ENCODE measurements around the gene SH3RF3.

Gene SH3RF3

DNA sequence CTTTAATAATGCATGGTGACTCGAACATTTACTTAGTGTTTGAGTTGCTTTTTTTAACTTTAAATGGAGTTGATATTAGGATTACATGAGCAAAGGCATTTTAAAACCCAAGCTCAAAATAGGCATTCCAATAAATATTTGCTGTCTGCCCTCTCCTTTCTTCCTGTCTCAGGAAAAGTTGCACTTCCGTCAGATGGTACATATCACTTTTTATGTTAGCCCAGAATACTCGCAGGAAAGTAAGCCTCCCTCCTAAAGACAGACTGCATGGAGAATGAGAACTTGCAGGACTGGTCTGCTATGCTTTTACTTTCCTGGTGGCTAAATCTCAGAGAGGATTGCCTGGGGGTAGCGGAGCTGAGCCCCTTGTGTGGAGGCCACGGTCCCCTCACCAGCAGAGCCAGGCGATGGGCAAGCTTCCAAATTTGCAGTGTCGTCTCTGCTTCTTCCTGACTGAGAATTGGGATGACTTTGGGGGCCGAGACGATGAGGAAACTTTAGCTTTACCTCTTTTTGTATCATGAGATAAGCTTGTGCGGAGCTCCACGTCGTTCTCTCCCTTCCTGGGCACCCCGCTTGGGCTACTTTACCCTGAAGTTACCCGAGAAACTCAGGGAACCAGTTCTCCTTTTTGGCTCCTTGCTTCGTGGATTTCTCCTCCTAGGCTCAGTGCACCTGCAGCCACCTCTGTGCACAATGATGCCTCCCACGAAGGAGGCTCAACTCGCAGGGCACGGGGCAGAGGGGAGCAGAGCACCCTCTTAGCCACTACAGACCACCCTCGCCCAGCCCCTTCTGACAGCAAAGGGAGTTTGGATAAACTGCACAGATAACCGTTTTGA lies 223.3 kb downstream of the SH3RF3 start:
- no peak for DNase-seq (ENCODE audit: low read depth in 2 of 2)

DNA sequence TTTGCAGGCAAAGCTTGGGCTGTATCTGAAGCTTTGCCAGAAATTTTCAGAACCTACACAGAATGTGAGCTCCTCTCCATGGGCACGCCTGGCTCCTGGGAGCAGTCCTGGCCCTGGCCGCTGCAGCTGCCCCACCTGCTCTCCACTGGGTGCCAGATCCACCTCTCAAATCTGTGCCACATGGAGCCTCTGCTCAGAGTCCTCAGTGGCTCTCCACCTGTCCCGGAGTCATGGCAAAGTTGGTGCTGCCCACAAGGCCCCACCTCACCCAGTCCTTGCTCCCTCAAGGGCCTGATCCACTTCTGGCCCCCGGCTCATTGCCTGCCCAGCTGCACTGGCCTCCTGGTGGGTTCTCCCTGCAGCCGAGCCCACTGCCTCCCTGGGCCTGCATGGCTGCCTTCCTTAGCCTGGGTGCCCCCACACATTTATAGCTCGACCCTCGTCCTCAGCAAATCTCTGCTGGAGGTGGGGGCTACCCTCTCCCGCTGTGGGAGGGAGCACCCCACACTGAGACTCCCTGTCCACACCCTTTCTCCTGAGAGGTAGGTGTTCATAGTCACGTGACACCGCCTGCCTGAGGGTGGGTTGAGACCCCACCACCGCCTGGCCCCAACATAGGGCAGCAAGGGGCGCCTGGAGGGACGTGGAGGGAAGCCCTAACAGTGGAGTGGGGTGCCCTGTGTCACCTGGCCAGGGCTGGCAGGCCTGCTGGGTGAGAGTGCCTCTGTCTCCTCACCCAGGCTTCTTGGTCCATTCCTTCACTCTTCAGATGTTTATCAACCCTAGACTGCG lies 224.1 kb downstream of the SH3RF3 start:
- no peak for DNase-seq (ENCODE audit: low read depth in 2 of 2)

DNA sequence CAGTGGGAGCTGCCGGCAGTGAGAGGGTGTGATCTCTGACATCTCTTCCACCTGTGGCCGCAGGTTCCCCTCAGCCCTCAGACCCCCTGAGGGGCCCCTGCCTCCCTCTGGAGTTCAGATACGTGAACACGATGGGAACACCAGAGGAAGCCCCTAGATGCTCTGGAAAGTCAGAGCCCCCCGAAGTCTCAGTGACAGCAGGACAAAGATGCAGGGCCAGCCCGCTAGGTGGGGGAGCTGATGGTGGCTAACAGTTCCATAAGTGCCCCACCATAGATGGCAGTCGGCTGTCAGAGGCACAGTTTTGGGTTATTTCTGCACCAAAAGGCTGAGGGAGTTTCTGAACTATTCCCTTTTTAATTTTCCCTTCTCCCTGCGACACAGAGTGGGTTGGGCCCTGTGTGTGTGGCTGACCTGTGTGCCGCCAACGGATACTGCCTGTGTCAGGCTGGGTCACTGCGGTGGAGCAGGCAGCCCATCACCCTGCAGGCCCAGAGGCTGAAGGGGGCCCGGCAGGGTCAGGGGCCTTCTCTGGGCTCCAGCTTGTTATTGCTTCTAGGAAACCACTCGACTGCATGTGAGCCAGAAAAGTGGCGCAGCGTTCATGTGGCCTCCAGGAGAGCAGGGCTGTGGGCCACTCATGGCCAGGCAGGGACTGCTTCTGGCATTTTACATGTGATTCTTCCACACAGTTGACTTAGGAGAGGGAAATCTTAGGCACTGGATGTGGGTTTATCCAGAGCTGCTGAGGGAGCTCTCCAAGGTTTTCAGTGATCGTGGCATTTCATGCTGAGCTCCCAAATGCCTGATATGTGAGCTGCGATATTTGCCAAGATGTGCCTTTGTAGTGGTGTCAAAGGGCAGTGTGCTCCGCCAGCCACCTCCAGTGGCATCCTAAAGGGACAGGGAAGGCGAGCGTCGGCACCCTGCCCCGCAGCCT lies 225.1 kb downstream of the SH3RF3 start:
- DNase-seq (ENCODE audit: low read depth in 2 of 2): no peak

DNA sequence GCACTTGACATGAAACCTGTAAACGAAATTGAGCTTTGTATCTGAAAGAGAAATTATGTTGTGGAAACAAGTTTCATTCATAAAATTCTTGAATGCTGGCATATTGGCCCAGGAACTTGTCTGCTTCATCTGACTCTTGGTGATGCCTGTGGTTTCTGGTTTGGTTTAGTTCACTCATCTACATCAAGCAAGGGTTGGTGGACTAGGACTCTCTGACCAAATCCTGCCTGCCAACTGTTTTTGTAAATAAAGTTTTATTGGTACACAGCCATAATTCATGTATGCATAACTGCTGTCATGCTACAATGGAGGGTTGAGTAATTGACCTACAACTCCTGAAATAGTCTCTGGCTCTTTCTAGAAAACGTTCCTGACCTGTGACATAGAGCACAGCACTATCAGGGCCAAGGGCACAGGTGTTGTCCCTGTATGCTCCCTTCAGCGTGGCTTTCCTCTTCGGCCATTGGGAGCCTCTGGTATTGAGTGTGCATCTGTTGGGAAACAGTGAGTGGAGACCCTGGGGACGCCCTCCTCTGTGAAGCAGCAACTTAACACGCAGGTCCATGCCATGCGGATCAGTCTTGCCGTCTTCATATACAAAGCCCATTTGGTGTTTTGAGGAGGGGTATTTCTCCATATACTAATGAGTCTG lies 226.3 kb downstream of the SH3RF3 start:
- DNase-seq (ENCODE audit: low read depth in 2 of 2): no peak

DNA sequence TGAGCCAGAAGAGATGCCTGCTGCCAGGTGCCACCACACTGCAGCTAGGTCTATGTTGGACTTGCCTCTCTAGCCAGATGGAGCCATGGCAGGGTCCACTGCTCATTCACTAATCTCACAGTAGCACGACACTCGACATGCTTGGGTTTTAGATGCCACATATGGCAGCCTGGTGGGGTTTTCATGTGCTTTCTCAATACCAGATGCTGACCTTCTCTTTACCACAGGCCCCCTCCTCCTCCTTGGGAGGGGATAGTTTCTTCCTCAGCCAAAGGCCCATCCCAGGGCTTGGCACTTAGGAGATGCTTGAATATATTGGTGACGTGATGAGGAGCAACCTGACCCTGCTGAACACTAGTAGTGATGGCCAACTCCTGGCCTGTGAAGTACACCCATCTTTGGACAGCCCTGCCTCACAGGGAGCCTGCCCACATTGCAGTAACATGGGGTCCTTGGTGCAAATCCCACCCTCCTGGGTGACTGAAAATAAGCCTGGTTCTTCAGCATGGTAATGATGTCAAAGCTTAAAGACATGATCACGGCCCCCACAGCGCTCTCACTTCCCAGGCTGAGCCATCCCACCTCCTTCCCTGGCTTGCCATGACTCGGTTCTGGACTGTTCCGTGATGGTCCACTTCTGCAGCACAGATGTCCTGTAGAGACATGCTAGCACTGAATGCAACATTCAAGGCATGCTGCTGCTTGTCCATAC lies 227.5 kb downstream of the SH3RF3 start:
- no peak for DNase-seq (ENCODE audit: low read depth in 2 of 2)

DNA sequence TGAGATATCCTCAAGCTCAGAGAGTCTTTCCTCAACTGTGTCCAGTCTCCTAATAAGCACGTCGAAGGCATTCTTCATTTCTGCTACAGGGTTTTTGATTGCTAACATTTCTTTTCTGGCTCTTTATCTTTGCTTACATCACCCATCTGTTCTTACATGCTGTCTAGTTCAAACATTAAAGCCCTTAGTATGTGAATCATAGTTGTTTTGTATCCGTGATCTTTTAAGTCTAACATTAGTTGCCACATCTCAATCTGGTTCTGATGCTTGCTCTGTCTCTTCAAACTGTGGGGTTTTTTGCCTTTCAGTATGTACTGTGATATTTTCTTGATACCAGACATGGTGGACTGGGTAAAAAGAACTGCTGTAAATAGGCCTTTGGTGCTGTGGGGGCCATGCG lies 235.2 kb downstream of the SH3RF3 start:
- DNase-seq (ENCODE audit: low read depth in 2 of 2): no peak

DNA sequence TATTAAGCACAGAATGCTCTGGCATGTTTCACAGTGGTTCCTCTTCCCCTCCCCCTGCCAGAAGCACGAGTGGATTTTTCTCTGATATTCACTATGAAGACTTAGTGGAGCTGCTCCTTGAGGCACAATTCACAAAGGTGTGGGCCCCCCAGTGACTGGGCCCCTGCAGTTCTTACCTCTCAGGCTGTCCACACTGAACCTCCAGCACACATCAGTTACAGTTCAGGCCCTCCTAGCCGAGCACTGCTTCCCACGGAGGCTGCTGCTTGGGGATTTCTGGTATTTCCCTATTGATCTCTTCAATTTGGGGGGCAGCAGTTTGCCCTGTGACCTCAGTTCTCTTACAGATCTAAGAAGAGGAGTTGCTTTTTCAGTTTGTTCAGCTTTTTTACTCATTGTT lies 236.1 kb downstream of the SH3RF3 start:
- DNase-seq (ENCODE audit: low read depth in 2 of 2): no peak

DNA sequence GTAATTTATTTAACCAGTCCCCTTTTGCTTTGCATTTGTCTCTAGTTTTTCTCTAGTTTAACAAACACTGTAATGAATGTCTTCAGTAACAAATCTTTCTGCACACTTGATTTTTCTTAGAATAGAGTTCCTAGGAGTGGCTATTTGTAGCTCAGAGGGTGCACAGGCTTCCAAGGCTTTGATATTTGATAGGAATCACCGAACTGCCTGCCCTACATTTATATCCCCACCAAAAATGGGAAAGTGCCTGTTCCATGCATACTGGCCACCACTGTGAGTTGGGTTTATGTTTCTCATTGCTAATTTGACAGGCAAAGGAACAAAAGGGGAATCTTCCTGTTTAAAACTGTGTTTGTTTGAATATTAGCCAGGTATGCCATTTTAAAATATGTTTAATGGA lies 238.7 kb downstream of the SH3RF3 start:
- DNase-seq (ENCODE audit: low read depth in 2 of 2): no peak

DNA sequence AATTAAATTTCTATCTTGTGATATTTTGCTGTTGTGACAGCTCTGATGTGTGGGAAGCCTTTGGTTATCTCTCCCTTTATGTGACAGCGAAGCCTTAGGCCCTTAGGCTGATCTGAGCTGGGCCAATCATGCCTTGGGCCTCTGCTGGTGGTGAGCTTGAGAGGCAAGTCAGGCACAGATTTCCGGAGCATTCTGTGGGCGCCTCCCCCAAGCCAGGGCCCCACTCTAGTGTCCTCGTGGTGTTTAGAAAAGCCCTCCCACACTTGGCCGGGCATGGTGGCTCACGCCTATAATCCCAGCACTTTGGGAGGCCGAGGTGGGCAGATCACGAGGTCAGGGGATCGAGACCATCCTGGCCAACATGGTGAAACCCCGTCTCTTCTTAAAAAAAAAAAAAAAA lies 239.8 kb downstream of the SH3RF3 start:
- no peak for DNase-seq (ENCODE audit: low read depth in 2 of 2)

DNA sequence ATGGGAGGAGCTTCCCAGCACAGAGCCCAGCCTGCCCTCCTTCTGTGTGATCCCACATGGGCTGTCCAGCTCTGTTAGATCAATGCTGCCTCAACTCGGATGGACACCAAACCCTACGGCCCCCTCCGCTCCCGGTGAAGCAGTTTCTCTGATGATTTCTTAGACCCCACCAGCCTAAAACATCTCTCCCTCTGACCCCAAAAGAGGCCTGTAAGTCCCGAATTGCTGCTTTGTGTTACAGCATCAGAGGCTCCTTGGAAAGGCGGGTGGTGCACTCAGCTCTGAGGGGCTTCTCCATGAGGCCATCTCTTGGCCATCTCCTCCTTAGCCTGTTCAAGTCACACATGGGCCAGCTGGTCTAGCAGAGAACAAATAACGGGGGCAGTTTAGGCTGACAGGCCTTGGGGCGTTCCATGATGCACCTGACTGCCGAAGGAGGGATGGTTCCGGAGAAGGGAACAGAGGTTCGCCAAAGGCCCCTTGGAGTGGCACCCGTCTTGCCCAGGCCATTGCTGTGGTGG lies 240.7 kb downstream of the SH3RF3 start:
- no peak for DNase-seq (ENCODE audit: low read depth in 2 of 2)

DNA sequence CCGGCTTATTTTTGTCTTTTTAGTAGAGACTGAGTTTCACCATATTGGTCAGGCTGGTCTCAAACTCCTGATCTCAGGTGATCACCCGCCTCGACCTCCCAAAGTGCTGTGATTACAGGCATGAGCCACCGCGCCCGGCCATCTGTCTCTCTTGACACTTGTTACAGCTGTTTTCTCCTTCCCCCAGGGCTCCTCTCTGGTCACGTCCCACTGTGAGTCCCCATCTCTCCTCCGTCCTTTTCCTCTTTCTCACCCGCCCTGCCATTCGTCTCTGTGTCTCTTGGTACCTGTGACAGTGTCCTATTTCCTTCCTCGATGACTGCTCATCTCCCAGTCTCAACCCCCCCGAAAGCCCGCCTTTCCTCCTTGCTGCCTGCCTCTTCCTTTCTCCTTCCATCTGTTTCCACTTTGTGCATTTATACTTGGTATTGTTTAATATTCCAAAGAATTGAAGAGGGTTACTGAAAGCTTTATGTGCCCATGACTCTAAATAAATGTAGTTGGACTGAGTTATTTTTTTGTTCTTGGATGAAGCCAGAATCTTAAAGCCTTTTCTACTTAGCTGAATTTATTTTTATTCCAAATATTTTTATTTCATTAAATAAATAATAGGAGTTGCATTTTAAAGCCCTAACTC lies 241.5 kb downstream of the SH3RF3 start:
- DNase-seq (ENCODE audit: low read depth in 2 of 2): no peak

DNA sequence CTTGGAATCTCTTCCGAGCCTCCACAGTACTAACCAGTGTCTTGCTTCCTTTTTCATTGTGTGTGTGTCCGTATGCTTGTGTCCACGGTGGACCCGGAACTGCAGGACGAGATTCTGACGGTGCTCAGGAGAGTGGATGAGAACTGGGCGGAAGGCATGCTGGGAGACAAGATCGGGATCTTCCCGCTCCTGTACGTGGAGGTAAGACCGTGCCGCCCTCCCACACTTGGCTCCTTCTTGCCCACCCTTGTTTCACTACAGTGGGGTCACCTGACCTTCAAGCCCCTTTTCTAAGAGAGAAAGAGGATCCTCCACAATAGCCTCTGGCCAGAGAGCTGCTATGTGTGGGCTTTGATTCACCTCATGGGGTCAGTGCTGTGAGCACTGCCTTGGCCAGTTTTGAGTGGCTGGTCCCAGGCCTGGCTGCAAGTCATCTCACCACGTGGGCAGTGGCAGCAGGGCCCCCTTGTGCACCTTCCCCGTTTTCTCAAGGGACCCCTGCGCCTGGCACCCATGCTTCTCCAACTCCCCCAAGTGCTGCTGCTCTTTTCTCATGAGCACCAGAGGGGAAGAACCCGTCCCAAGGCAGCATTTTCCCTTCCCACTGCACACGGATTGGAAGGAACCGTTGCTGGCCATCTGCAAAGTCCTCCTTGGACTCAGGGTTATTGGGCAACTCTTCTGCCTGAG lies 242.6 kb downstream of the SH3RF3 start:
- no peak for DNase-seq (ENCODE audit: low read depth in 2 of 2)

DNA sequence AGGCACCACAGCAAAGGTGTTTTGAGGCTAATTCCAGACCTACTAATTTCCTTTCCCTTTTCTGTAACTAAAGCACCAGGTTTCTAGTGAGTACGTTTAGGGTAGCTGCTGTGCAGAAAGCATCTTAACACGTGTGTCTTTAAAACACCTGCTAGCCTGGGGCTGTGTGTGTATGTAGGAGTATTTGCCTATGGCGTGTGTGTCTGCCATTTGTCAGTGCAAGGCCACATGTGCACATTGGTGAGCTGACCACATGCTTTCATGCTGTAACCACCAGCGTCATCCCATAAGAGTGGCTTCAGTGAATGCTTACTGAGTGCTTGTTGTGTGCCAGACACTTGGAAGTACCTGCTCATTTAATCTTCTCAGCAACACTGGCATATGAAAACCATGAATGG lies 243.2 kb downstream of the SH3RF3 start:
- no peak for DNase-seq (ENCODE audit: low read depth in 2 of 2)

DNA sequence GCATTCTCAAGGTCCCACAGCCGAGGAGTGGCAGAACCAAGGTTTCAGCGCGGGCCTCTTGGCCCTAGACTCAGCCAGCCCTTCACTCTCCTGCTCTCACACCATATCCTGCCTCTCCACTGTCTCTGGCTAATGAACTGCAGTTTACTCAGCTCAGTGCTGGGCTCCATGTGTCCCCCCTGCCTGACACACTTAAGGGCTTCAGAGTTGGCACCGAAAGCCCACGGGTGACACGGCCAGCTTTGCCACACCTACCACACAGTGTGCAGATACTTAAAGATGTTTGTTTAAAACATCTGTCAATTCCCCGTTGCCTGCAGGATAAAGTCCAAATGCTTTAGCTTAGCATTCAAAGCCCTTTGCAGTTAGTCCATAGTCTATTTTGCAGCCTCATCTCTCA lies 243.6 kb downstream of the SH3RF3 start:
- DNase-seq (ENCODE audit: low read depth in 2 of 2): no peak

DNA sequence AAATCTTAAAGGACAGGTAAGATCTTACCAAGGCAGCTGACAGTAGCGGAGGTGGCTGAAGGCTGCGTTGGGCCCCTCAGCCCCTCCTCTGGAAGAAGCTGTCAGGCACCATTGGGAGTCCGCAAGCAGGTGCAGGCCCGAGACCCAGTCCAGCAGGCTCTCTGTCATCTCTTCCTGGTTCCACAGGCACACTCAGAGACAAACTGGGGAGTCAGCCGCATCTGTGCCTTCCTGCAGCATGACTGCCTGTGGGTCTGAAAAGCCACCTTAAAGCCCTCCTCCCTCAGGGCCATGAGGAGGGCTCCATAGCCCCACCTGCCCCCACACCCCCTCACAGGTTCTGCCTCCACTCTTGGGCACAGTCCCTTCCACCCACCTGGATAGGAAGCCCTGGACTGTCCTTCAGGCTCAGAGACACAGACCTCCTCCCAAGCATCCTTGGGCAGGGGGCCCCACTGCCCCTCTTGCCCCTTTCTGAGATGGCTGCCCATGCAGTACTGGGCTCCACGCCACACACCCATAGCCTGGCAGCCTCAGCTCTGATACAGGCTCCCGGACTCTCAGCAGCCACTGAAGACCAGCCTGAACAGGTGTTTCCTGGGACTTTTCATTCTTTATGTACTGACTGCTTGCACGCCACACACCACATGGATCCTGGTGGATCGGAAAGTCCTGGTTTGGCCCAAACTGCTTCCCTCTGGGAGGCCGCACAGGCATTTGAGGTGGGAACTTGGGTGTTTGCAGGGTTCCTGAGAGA lies 245.0 kb downstream of the SH3RF3 start:
- DNase-seq (ENCODE audit: low read depth in 2 of 2): no peak

DNA sequence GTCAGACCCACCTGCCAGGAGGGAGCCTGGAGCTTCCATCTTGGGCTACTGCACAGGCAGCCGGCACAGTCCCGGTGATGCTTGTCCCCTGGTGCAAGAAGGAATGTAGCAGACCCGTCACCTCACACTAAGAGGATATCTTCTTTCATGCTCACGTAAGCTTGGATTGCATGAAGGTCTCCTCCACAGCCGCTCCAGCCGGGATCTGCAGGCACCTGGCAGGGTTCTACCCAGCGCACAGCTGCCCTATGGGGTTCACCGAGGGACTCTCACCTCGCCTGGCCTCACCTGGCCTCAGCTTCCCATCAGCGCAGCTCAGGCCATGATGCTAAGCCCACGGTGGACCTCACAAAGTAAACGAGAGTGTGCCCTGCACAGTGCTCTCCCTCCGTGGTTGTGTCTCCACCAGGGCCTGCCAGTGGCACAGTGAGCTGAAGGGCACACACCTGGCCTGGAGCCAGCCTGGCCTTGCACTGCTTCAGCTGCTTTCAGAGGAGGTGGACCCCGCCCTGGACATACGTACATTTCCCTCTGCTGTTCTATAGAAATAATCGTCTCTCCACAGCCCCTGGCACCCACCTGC lies 245.6 kb downstream of the SH3RF3 start:
- DNase-seq (ENCODE audit: low read depth in 2 of 2): no peak

DNA sequence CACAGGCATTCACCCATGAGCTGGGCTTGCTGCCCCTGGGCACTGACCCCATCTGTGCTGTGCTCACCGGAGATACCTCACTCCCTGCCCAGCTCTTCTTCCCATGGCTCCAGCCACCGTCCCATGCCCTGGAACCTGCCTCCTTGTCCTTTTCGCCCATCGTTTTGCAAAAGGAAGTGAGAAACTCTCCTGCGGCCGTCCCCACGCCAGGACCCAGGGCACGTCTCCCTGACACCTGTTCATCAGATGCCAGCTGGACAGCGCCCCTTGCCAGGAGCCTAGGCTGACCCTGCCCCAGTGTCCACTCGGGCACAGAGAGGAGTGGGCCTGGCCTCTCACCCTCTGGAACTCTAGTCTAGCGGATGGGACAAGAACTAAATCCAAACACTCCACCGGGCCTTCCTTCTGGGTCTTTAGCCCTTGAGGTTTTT lies 246.1 kb downstream of the SH3RF3 start:
- no peak for DNase-seq (ENCODE audit: low read depth in 2 of 2)

DNA sequence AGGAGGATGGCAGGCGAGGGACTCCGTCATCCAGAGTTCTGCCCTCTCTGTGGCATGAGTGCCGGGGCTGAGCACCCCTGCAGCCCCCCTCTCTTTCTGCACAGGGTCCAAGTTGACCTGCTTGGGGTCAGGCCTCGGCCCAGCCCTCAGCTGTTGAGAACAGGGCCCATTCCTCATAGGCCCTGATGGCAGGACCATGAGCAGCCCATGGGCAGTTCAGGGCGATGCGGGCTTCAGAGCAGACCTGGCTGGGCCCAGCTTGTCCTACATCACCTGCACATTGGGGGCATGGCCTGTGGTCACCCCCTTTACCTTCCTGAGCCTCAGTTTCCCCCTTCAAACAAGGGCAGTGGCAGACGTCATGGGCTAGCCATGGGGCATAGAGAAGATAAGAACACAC lies 246.7 kb downstream of the SH3RF3 start:
- DNase-seq (ENCODE audit: low read depth in 2 of 2): no peak

Measured in stimulated activated CD4-positive, alpha-beta T cell treated with anti-CD3 and anti-CD28 coated beads, Interleukin-12 subunit alpha, Interleukin-12 subunit beta, amount 100 ng/mL, for 24 hours (primary cell).